Pancreas (tissue), 10 donors: ENCODE data around the gene TIAM1. TPM values are rescaled to one million over a fixed set of nuclear protein-coding genes. Genes with fewer than 3 reads are reported as not detected.

Source experiments
- ATAC-seq, 4 donors: fragments of 200-7000 bp; cut with Tn5 transposase; one replicate each; pipeline versions ENCODE4 v1.8.0 to v1.9.1; 2020; ENCODE audit warnings: mild to moderate bottlenecking in 4 of 4, moderate library complexity in 4 of 4
- DNase-seq, 6 donors: peaks; one replicate each; pipeline ENCODE4 v3.0.0-alpha.2; 2020
- FAIRE-seq: peaks from 2 replicates; lab custom pipeline; 2012; peaks lifted over from hg19 to GRCh38; lab: Jason Lieb, UNC
- H3K27ac ChIP-seq, 4 donors: fragments of 200-600 bp; sonication (generic); 1 replicate in 3 of 4; 2 replicates in 1 of 4; pipeline versions ENCODE4 v1.5.0 to v1.8.0; 2020
- H3K27me3 ChIP-seq, 4 donors: fragments of 200-600 bp; one replicate each; pipeline ENCODE4 v1.8.0; 2021
- H3K36me3 ChIP-seq, 3 donors: fragments of 200-600 bp; sonication (generic) in 1 of 3; one replicate each; pipeline versions ENCODE4 v1.5.0 to v1.8.0; 2020 to 2021
- H3K4me1 ChIP-seq, 3 donors: fragments of 200-600 bp; one replicate each; pipeline ENCODE4 v1.8.0; 2021
- H3K4me3 ChIP-seq, 4 donors: fragments of 200-600 bp; sonication (generic) in 2 of 4; one replicate each; pipeline versions ENCODE4 v1.5.0 to v1.8.0; 2020 to 2021
- H3K9me3 ChIP-seq, 4 donors: fragments of 200-600 bp; one replicate each; pipeline ENCODE4 v1.8.0; 2021
- WGBS, 2 donors: extraction: QIAGEN DNeasy Blood & Tissue Kit; methylation state at CpG; one replicate each; pipeline ENCODE4 v1.1.7; 2013; 5-methylcytosine and 5-hydroxymethylcytosine counted together
- intact Hi-C, 3 donors: fragments of 100-400 bp; cut with DNase I; formaldehyde crosslinking; loops; one replicate each; pipeline versions ENCODE4 v1.11.1 to v1.14.2; 2022
- polyA plus RNA-seq, 2 donors: library from polyadenylated mRNA; stranded (reverse); fragments of 200-250 nt; gene quantifications; one replicate each; pipeline ENCODE4 v1.2.3, GENCODE V29; 2013
- total RNA-seq, 6 donors: library from RNA; stranded (reverse); fragmentation: NEBNext Ultra II Directional in 4 of 6; extraction: Animal tissue kit (Norgen Biotek cat#: 25700) in 4 of 6; gene quantifications; one replicate each; pipeline versions ENCODE4 v1.2.1 to v1.2.4, GENCODE V29; 2021 to 2023
- TF ChIP-seq, protein P1 (sequence below), 4 donors: fragments of 200-600 bp; sonication (generic) in 3 of 4; IDR thresholded peaks; one replicate each; pipeline versions ENCODE4 v1.5.0 to v1.8.0; 2021; ENCODE audit warnings: antibody characterized with exemption in 4 of 4
- donor health status: healthy with polysubstance abuse.
- donor health status: DM: no; HTN: no; CAD: no; lungs with moderate emphysema.
- donor health status: DM: no; HTN: no; CAD: no.
- donor health status: control.
- donor health status: control.
- donor health status: Bipolar disorder and iron deficiency.
- donor health status: DM: yes; HTN: yes; CAD: no.
- donor health status: DM: no; HTN: no; CAD: no.
- donor health status: DM: no; HTN: no; CAD: no.
- donor health status: DM: yes; HTN: yes; CAD: no.

The TIAM1 gene
- total and polyA plus RNA-seq, 8 donors = 1.7 to 7.7 (median 4.0) TPM

GRCh38 chr21:31370893-31371544, 27.0 kb upstream of the TIAM1 start:
- WGBS, 2 donors = 63 to 80% methylated on average over 5 of the region's 5 CpGs
- no peak for FAIRE-seq
- Histone ChIP-seq H3K27me3 (no peaks in the 10 kb centered on the region), H3K27ac (no peak overlapping the region), H3K4me3 (no peak overlapping the region), H3K4me1 (no peaks in the 10 kb centered on the region), H3K9me3 (no peaks in the 10 kb centered on the region), H3K36me3 (no peaks in the 10 kb centered on the region)
- TF ChIP-seq, protein P1, sequence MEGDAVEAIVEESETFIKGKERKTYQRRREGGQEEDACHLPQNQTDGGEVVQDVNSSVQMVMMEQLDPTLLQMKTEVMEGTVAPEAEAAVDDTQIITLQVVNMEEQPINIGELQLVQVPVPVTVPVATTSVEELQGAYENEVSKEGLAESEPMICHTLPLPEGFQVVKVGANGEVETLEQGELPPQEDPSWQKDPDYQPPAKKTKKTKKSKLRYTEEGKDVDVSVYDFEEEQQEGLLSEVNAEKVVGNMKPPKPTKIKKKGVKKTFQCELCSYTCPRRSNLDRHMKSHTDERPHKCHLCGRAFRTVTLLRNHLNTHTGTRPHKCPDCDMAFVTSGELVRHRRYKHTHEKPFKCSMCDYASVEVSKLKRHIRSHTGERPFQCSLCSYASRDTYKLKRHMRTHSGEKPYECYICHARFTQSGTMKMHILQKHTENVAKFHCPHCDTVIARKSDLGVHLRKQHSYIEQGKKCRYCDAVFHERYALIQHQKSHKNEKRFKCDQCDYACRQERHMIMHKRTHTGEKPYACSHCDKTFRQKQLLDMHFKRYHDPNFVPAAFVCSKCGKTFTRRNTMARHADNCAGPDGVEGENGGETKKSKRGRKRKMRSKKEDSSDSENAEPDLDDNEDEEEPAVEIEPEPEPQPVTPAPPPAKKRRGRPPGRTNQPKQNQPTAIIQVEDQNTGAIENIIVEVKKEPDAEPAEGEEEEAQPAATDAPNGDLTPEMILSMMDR (IDR thresholded peaks at IDR 0.05) = no peak
- no peak for ATAC-seq
- intact Hi-C loops = no loop called here
- DNase-seq = no peak

DNA sequence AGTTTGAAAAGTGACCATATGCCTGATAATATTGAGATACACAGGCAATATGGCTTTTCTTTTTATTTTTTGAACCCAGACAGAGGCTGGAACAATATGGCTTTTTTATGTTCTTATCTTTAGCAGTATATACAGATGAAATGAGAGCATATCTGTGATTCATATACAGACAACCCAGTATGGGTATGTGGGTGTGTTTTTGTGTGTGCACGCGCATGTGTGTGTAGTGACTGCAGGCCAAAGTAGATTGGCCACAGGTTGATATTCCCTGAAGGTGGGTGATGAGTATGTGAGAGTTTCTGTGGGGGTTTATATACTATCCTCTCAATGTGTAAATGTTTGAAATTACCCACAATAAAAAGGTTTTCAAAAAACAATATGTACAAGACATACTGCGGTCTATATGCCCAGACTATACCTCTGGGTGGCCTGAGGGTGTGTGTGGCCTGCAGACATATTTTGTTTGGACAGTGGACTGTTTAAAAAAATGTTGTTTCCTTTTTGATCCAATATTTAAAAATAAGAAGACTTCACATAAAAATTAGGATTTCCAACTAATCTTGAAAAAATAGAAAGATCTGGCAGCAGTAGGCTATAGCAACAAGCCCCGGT, 26.3 kb upstream of the TIAM1 start:
- ATAC-seq (no peak), DNase-seq (no peak), FAIRE-seq (no peak)
- Histone ChIP-seq H3K4me1 (no peaks in the 10 kb centered on the region), H3K27ac (no peak overlapping the region), H3K36me3 (no peaks in the 10 kb centered on the region), H3K27me3 (no peaks in the 10 kb centered on the region), H3K9me3 (no peaks in the 10 kb centered on the region), H3K4me3 (no peak overlapping the region)
- WGBS, 2 donors = 92 to 93% methylated on average over 4 of the region's 4 CpGs
- intact Hi-C loops = no loop called here
- TF ChIP-seq, protein P1 (IDR thresholded peaks at IDR 0.05) = no peak

DNA sequence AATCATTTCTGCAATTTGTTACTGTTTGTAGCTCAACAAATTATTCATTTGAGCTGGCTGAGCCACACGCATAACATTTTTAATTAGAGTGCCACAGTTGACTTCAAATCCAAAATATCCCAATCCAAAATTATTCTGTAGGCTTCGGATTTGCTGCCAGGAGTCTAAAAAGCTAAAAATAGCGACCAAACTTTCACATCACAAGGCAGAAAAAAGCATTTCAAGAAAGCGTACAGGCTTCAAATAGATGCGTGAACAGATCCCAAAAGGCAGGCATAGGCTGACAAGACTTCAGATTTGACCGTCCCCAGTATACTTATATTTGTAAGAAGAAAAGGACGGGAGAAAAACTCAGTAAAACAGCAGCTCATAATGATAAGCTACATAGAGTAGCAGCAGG, 24.3 kb upstream of the TIAM1 start:
- no peak for DNase-seq
- Histone ChIP-seq H3K4me1 (no peaks in the 10 kb centered on the region), H3K27me3 (no peaks in the 10 kb centered on the region), H3K4me3 (no peak overlapping the region), H3K36me3 (no peaks in the 10 kb centered on the region), H3K9me3 (no peaks in the 10 kb centered on the region), H3K27ac (no peak overlapping the region)
- no peak for ATAC-seq
- no peak for FAIRE-seq
- intact Hi-C loops = no loop called here
- whole genome bisulfite sequencing, 2 donors = 71 to 80% methylated on average over 7 of the region's 7 CpGs
- TF ChIP-seq, protein P1 (IDR thresholded peaks at IDR 0.05) = no peak

DNA sequence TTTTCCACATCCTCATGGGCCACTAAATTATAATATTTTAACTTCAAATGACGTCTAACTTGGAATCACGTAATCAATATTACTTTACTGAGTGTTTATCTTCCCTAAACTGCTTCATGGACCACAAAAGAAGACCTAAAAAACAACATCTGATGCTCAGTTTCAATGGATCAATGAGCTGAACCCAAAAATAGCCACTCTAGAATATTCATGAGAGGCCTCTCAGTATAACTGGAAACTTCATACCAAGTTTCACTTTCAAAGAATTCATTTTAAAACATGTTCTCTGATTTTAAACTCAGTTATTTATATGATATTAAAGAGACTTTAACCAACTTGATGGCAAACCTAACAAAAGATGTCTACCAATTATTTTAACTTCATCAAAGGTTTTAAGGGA, 23.7 kb upstream of the TIAM1 start:
- intact Hi-C loops = no loop called here
- H3K9me3 ChIP-seq = no peaks in the 10 kb centered on the region
- H3K4me1 ChIP-seq = no peaks in the 10 kb centered on the region
- no peaks in the 10 kb centered on the region for H3K36me3 ChIP-seq
- 62 to 74% methylated on average over 2 of the region's 2 CpGs for WGBS, 2 donors
- TF ChIP-seq, protein P1 (IDR thresholded peaks at IDR 0.05) = no peak
- DNase-seq = no peak
- FAIRE-seq = no peak
- no peak overlapping the region for H3K27ac ChIP-seq
- no peaks in the 10 kb centered on the region for H3K27me3 ChIP-seq
- no peak overlapping the region for H3K4me3 ChIP-seq
- ATAC-seq = no peak

- no peaks in the 10 kb centered on the region for H3K9me3 ChIP-seq
- FAIRE-seq (no peak), ATAC-seq (peak in 1 of 4 donors; percentile 53), DNase-seq (no peak)
- intact Hi-C loops = no loop called here
- H3K4me3 ChIP-seq = no peak overlapping the region
- TF ChIP-seq, protein P1 (IDR thresholded peaks at IDR 0.05) = no peak
- no peaks in the 10 kb centered on the region for H3K27me3 ChIP-seq
- H3K4me1 ChIP-seq = no peaks in the 10 kb centered on the region
- WGBS, 2 donors = 46 to 61% methylated on average over 2 of the region's 2 CpGs
- H3K27ac ChIP-seq = no peak overlapping the region
- H3K36me3 ChIP-seq = no peaks in the 10 kb centered on the region
Measured at GRCh38 chr21:31366825-31367224, 22.8 kb upstream of the TIAM1 start.
